Lung (tissue), 12 donors: ENCODE measurements around the gene C1GALT1. TPM values are rescaled to one million over a fixed set of nuclear protein-coding genes. Genes with fewer than 3 reads are reported as not detected.
"Not testable (repeated sequence)": the region's sequence is repeated elsewhere in the genome, so short reads cannot be mapped to it uniquely, and the experiment has no call there.

Experiments
- ATAC-seq: fragments of 200-7000 bp; cut with Tn5 transposase; one replicate; pipeline ENCODE4 v1.9.1; 2020; ENCODE audit warnings: moderate number of reproducible peaks; ENCODE audit not compliant: insufficient read depth, low FRiP score
- DNase-seq, 3 donors: peaks; one replicate each; pipeline ENCODE4 v3.0.0-alpha.2; 2013 to 2017
- H3K27ac ChIP-seq, 2 donors: one replicate each; pipeline ENCODE4 v1.5.1; 2013; ENCODE audit warnings: mild to moderate bottlenecking in 2 of 2, moderate library complexity in 2 of 2, control low read depth in 1 of 2, inconsistent platforms in 1 of 2, low read depth in 1 of 2, low read length in 1 of 2
- H3K27me3 ChIP-seq, 3 donors: one replicate each; pipeline ENCODE4 v1.5.1; 2013; ENCODE audit warnings: low read length in 2 of 3; ENCODE audit not compliant: control insufficient read depth in 3 of 3, insufficient read depth in 3 of 3
- H3K36me3 ChIP-seq, 4 donors: one replicate each; pipeline ENCODE4 v1.5.1; 2013; ENCODE audit warnings: low read length in 4 of 4, mild to moderate bottlenecking in 1 of 4, moderate library complexity in 1 of 4; ENCODE audit not compliant: control insufficient read depth in 4 of 4, insufficient read depth in 4 of 4
- H3K4me1 ChIP-seq, 5 donors: one replicate each; pipeline ENCODE4 v1.5.1; 2013; ENCODE audit warnings: low read length in 5 of 5, mild to moderate bottlenecking in 2 of 5, moderate library complexity in 1 of 5; ENCODE audit not compliant: control insufficient read depth in 5 of 5, insufficient read depth in 5 of 5
- H3K4me3 ChIP-seq: one replicate; pipeline ENCODE4 v1.5.1; 2013; ENCODE audit warnings: mild to moderate bottlenecking, control low read depth, moderate library complexity
- H3K9ac ChIP-seq, 2 donors: one replicate each; pipeline ENCODE4 v1.5.1; 2013; ENCODE audit warnings: low read length in 2 of 2, control low read depth in 1 of 2; ENCODE audit not compliant: insufficient read depth in 1 of 2
- H3K9me3 ChIP-seq, 4 donors: one replicate each; pipeline ENCODE4 v1.5.1; 2013; ENCODE audit warnings: low read length in 3 of 4, mild to moderate bottlenecking in 1 of 4, moderate library complexity in 1 of 4; ENCODE audit not compliant: control insufficient read depth in 4 of 4, insufficient read depth in 3 of 4
- WGBS, 2 donors: extraction: QIAGEN DNeasy Blood & Tissue Kit; methylation state at CpG; one replicate each; pipeline ENCODE4 v1.1.7; 2013; 5-methylcytosine and 5-hydroxymethylcytosine counted together
- polyA plus RNA-seq, 2 donors: library from polyadenylated mRNA; stranded (reverse); fragments of 200-250 nt; gene quantifications; one replicate each; pipeline ENCODE4 v1.2.1, GENCODE V29; 2013
- total RNA-seq, 2 donors: library from RNA; depleted of rRNA in 1 of 2; stranded (reverse); fragments of >200 nt in 1 of 2; gene quantifications; one replicate each; pipeline ENCODE4 v1.2.1, GENCODE V29; 2014 to 2021
- TF ChIP-seq, protein P1 (sequence below): IDR thresholded peaks from 2 replicates; pipeline ENCODE4 v1.5.1; 2012; ENCODE audit warnings: mild to moderate bottlenecking; ENCODE audit errors: control extremely low read depth, extremely low read depth
- donor health status: control.
- donor health status: control.
- donor health status: Bipolar disorder and iron deficiency.
- donor health status: healthy.
- donor health status: DM: yes; HTN: yes; CAD: no.

Gene C1GALT1
- total and polyA plus RNA-seq, 4 donors: 10.5 to 39.5 (median 23.3) TPM

- ATAC-seq (no peak), DNase-seq (peak in 2 of 3 donors; percentile 51 to 78)
- H3K9ac ChIP-seq: no peak overlapping the region
- no peak overlapping the region for H3K4me3 ChIP-seq
- no peak overlapping the region for H3K27ac ChIP-seq
- H3K36me3 ChIP-seq: peaks cover 0 to 19% (median 1%) of the 10 kb centered on the region in 4 donors
- TF ChIP-seq, protein P1, sequence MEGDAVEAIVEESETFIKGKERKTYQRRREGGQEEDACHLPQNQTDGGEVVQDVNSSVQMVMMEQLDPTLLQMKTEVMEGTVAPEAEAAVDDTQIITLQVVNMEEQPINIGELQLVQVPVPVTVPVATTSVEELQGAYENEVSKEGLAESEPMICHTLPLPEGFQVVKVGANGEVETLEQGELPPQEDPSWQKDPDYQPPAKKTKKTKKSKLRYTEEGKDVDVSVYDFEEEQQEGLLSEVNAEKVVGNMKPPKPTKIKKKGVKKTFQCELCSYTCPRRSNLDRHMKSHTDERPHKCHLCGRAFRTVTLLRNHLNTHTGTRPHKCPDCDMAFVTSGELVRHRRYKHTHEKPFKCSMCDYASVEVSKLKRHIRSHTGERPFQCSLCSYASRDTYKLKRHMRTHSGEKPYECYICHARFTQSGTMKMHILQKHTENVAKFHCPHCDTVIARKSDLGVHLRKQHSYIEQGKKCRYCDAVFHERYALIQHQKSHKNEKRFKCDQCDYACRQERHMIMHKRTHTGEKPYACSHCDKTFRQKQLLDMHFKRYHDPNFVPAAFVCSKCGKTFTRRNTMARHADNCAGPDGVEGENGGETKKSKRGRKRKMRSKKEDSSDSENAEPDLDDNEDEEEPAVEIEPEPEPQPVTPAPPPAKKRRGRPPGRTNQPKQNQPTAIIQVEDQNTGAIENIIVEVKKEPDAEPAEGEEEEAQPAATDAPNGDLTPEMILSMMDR: no peak
- no peaks in the 10 kb centered on the region for H3K27me3 ChIP-seq
- H3K4me1 ChIP-seq: peaks cover 0 to 14% (median 0%) of the 10 kb centered on the region in 5 donors
- 69 to 83% methylated on average over 4 of the region's 4 CpGs for WGBS, 2 donors
- no peaks in the 10 kb centered on the region for H3K9me3 ChIP-seq
Measured at GRCh38 chr7:7237201-7237977, 55.0 kb downstream of the C1GALT1 start.

DNA sequence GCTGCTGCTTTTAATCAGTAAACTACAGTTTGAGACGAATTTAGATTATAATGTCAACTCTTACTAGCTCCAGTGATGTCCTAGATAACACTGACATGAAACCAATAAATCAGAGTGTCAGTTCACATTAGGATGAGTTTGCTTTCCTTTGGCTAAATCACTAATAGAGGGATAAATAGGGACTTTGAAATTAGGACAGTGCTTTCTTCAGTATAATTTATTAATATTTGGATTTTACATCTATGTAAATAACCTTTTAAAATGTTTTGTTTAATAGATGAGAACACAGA is 55.6 kb downstream of the C1GALT1 start:
- WGBS, 2 donors: 54 to 84% methylated on average over 1 of the region's 1 CpG
- H3K27me3 ChIP-seq: no peaks in the 10 kb centered on the region
- no peak overlapping the region for H3K9ac ChIP-seq
- no peak overlapping the region for H3K4me3 ChIP-seq
- H3K4me1 ChIP-seq: peaks cover 0 to 14% (median 0%) of the 10 kb centered on the region in 5 donors
- ATAC-seq (no peak), DNase-seq (no peak)
- H3K27ac ChIP-seq: no peak overlapping the region
- peaks cover 0 to 19% (median 1%) of the 10 kb centered on the region in 4 donors for H3K36me3 ChIP-seq
- TF ChIP-seq, protein P1: no peak
- no peaks in the 10 kb centered on the region for H3K9me3 ChIP-seq

GRCh38 chr7:7239346-7239745 is 57.0 kb downstream of the C1GALT1 start:
- WGBS, 2 donors: 93 to 96% methylated on average over 1 of the region's 1 CpG
- no peaks in the 10 kb centered on the region for H3K27me3 ChIP-seq
- no peak overlapping the region for H3K27ac ChIP-seq
- H3K9me3 ChIP-seq: no peaks in the 10 kb centered on the region
- H3K4me1 ChIP-seq: peaks cover 0 to 10% (median 0%) of the 10 kb centered on the region in 5 donors
- TF ChIP-seq, protein P1: no peak
- ATAC-seq (no peak), DNase-seq (no peak)
- peaks cover 0 to 19% (median 1%) of the 10 kb centered on the region in 4 donors for H3K36me3 ChIP-seq
- H3K9ac ChIP-seq: no peak overlapping the region
- no peak overlapping the region for H3K4me3 ChIP-seq

- H3K27ac ChIP-seq: no peak overlapping the region
- peaks cover 0 to 4% (median 0%) of the 10 kb centered on the region in 5 donors for H3K4me1 ChIP-seq
- H3K4me3 ChIP-seq: no peak overlapping the region
- TF ChIP-seq, protein P1: no peak
- H3K9me3 ChIP-seq: no peaks in the 10 kb centered on the region
- DNase-seq: no peak
- no peaks in the 10 kb centered on the region for H3K27me3 ChIP-seq
- H3K9ac ChIP-seq: no peak overlapping the region
- H3K36me3 ChIP-seq: peaks cover 0 to 9% (median 1%) of the 10 kb centered on the region in 4 donors
- WGBS, 2 donors: 87 to 88% methylated on average over 3 of the region's 3 CpGs
- ATAC-seq: no peak
Measured at GRCh38 chr7:7242899-7243298, 60.6 kb downstream of the C1GALT1 start.

- H3K9ac ChIP-seq, H3K27me3 ChIP-seq, H3K27ac ChIP-seq, H3K36me3 ChIP-seq, H3K4me1 ChIP-seq, H3K4me3 ChIP-seq, H3K9me3 ChIP-seq, ATAC-seq, DNase-seq: not testable (repeated sequence)
- WGBS, 2 donors: 96% methylated on average over 13 of the region's 13 CpGs
Measured at GRCh38 chr7:7245233-7245632, 62.9 kb downstream of the C1GALT1 start.
